Measurements from ENCODE around the gene PTRHD1. TPM values are rescaled to one million over a fixed set of nuclear protein-coding genes. Genes with fewer than 3 reads are reported as not detected.

PTRHD1 gene
- total RNA-seq, 1 donor from 2014 or later = 25.9 TPM

DNA sequence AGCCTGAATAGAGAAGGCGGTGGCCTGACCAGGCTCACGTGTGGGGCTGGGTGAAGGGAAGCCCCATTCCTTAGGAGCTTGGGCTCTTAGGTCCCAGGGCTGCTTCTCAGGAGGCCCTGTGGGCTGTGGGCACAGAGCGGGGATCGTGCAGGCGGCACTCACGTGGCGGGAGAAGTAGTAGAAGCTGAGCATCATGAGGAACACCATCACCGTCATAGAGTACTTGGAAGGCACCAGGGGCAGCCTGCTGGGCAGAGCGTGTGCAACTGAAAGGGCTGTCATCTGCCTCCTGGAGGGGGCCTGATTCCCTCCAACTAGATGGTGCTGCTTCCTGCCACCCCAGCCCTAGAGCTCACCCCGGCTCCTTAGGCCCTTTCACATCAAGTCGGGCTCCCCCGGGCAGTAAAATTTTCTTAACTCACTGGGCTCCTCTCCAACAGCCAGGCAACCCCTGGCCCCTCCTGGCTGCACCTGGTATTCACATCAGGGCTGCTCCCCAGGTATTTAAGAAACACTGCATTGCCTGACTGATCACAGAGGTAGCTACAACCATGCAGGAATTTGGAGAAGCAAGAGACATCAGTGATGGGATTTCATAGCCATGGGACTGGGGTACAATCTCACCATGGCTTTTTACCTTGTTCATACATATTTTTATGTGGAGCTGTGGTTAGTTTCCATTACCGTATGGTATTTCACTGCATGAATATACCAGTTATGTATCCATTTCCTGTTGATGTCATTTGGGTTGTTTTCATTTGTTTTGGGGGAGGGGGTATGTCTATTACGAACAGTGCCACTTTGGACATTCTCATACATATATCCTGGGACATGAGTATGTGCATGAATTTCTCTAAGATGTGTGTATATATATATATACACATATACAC is 32.9 kb upstream of the PTRHD1 start:
- intact Hi-C loops (cut with micrococcal nuclease) = loop anchor here (1.0 to 5.0 kb wide), 3 partner anchors 33 to 249 kb away; partner anchors contain the start of genes CENPO and PTRHD1
- DNase-seq (ENCODE audit: low spot score) = no peak
- H3K4me3 Mint-ChIP-seq (ENCODE audit: low read depth) = no peak overlapping the region
- peak overlapping the region; percentile 93 for H3K27ac Mint-ChIP-seq
- no peaks in the 10 kb centered on the region for H3K27me3 Mint-ChIP-seq (ENCODE audit: low read depth)
- peaks cover 63% of the 10 kb centered on the region for H3K36me3 Mint-ChIP-seq (ENCODE audit: low read depth)
- no peaks in the 10 kb centered on the region for H3K9me3 Mint-ChIP-seq
- H3K4me1 Mint-ChIP-seq (ENCODE audit: low read depth) = peaks cover 21% of the 10 kb centered on the region

DNA sequence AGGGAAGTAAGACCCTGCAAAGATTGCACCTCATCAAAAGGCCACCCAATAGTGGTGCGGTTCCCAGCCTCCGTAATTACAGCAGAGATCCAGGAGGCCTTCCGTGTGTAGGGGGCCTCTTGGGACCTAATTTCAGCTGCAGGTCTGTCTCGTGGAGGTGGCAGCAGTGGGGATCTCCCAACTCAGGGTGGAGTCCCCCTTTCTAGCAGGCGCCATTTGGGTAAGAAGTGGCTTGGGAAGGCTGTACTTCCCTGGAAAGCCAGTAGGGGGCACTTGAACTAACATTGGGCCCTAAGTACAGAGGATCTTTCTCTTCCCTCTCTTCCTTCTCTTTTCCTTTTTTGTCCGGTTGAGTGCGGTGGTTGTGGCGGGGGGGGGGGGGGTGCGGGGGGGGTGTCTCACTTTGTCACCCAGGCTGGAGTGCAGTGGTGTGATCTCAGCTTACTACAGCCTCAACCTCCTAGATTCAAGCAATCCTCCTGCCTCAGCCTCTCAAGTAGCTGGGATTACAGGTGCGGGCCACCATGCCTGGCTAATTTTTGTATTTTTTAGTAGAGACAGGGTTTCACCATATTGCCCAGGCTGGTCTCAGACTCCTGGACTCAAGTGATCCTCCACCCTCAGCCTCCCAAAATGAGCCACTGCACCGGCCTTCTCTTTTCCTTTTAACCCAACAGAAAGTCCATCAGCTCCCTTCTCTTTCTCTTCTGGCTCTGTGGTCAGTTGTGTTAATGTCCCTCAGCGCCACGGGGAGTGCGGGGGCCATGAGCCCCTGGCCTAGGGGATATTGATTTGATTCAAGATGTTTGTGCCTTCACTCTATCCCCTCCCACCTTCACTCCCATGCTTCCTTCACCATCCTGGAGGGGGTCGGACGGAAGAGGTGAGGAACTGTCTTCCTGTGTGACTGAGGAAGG is 32.0 kb upstream of the PTRHD1 start:
- Mint-ChIP-seq H3K36me3 (ENCODE audit: low read depth) (peaks cover 69% of the 10 kb centered on the region), H3K27ac (peak overlapping the region; percentile 93), H3K4me1 (ENCODE audit: low read depth) (peaks cover 21% of the 10 kb centered on the region), H3K9me3 (no peaks in the 10 kb centered on the region), H3K4me3 (ENCODE audit: low read depth) (no peak overlapping the region), H3K27me3 (ENCODE audit: low read depth) (no peaks in the 10 kb centered on the region)
- no peak for DNase-seq (ENCODE audit: low spot score)
- intact Hi-C loops (cut with micrococcal nuclease) = loop anchor here (5.0 kb wide), 2 partner anchors 213 to 248 kb away; no protein-coding TSS in a partner anchor

DNA sequence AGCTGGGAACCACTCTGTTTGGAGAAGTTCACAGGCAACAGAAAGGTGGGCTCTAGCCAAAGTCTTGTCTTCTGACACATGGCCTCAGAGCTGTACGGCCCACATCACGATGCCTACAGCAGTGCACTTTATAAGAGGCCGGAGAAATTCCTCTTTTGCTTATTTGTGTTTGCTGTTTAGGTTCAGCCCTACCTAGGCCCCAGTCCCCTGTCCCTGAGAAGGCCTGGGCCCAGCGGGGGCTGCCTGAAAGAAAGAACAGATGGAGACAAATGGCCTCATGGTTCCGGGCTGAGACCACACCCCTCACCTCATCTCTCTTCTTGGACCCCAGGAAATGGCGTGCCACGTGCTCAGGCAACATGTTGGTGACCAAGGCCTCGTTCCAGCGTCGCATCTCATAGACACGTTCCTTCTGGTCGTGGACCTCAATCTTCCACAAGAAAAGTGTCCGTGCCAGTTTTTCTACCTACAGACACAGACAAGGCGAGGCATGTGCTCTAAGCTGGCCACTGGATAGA is 30.9 kb upstream of the PTRHD1 start:
- peaks cover 21% of the 10 kb centered on the region for H3K4me1 Mint-ChIP-seq (ENCODE audit: low read depth)

DNA sequence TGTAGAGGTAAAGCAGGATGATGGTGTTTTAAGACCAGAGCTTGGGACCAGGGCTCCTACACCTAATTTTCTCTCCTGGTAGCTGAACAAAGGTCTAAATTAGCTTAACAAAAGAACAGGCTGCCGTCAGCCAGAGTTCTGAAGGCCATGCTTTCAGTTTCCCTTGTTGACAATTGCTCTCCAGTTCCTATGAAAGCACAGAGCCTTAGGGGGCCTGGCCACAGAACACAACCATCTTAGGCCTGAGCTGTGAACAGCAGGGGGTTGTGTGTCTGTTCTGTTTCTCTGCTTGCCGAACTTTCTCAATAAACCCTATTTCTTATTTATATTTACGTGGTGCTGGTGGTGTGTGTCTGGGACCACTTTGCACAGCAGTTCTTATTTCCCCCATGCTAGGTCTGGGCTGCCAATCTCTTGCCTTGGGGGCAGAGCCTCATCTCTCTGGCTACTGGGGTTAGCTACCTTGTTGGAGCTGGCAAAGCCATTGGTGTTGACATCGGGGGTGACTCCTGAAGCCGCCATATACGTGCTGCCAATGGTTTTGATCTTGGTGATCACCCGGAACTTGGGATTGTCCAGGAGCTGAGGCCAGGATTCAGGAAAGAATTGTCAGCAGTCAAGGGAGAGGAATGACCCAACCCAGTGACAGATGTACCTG is 29.0 kb upstream of the PTRHD1 start:
- intact Hi-C loops (cut with micrococcal nuclease) = no loop called here
- DNase-seq (ENCODE audit: low spot score) = no peak
- Mint-ChIP-seq H3K9me3 (no peaks in the 10 kb centered on the region), H3K36me3 (ENCODE audit: low read depth) (peaks cover 89% of the 10 kb centered on the region), H3K4me1 (ENCODE audit: low read depth) (peaks cover 23% of the 10 kb centered on the region), H3K27ac (no peak overlapping the region), H3K27me3 (ENCODE audit: low read depth) (no peaks in the 10 kb centered on the region), H3K4me3 (ENCODE audit: low read depth) (no peak overlapping the region)

More for the DNA sequence above, 30.9 kb upstream of the PTRHD1 start:
- Mint-ChIP-seq H3K9me3 (no peaks in the 10 kb centered on the region), H3K4me3 (ENCODE audit: low read depth) (no peak overlapping the region), H3K27ac (no peak overlapping the region), H3K27me3 (ENCODE audit: low read depth) (no peaks in the 10 kb centered on the region), H3K36me3 (ENCODE audit: low read depth) (peaks cover 77% of the 10 kb centered on the region)
- DNase-seq (ENCODE audit: low spot score) = no peak
- intact Hi-C loops (cut with micrococcal nuclease) = no loop called here

DNA sequence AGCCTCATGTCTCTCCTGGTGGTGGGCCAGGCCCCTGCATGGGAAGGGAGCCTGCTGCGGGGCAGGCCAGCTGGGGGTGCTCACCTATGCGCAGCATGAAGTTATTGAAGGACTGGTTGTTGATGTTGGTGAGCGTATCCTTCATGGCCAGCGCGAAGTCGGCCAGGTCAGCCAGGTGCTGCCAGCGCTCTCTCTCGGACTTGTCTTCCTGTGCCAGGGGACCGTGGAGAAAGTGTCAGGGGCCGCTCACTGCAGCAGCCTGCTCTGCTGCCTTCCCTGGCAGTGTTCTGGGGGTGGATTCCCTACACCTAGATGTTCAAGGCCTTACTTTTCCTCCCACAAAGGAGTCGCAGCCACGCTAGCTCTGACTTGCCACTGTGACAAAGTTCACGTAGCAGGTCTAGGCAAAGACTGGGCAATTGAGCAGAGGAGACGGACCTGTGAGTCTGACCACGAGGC is 28.3 kb upstream of the PTRHD1 start:
- Mint-ChIP-seq H3K9me3 (no peaks in the 10 kb centered on the region), H3K4me3 (ENCODE audit: low read depth) (no peak overlapping the region), H3K27ac (no peak overlapping the region), H3K4me1 (ENCODE audit: low read depth) (peaks cover 16% of the 10 kb centered on the region), H3K36me3 (ENCODE audit: low read depth) (peaks cover 93% of the 10 kb centered on the region), H3K27me3 (ENCODE audit: low read depth) (no peaks in the 10 kb centered on the region)
- no peak for DNase-seq (ENCODE audit: low spot score)
- intact Hi-C loops (cut with micrococcal nuclease) = no loop called here

DNA sequence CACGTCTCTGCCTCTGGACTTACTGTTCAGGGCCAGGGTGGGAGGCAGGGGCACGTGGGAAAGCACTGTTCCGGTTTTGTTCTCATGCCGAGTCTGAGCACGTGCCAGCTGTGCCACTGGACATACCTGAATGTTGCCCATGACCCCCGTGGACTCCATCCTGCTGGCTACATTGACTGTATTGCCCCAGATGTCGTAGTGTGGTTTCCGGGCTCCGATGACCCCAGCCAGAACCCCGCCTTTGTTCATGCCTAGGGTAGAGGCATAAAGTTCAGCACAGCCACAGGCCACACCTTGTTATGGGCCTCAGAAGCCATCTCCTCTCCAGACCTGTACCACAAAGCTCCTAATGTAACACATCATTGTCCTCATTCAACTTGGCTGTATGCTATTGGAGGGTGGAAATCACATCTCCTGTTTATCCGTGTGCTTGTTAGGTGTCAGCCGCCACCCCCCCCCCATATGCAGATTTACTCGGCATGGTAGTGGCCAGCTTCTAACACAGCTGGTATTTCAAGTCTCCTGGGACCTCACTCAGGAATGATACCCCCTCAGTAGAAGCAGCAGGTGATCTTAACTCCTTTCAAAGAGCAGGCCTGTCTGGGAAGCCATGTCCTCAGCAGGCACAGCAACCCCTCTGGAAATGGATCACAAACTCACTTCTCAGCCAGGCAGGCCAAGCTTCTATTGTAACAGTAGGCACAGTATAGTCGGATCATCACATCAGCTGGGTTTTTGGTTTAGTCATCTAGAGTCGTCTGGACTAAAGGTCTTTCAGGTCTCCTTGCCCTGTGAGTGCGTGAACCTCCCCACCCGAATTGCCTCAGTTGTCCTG is 27.6 kb upstream of the PTRHD1 start:
- peaks cover 9% of the 10 kb centered on the region for H3K4me1 Mint-ChIP-seq (ENCODE audit: low read depth)
- peak overlapping the region; percentile 49 for H3K27ac Mint-ChIP-seq
- DNase-seq (ENCODE audit: low spot score) = no peak
- H3K4me3 Mint-ChIP-seq (ENCODE audit: low read depth) = no peak overlapping the region
- peaks cover 93% of the 10 kb centered on the region for H3K36me3 Mint-ChIP-seq (ENCODE audit: low read depth)
- no peaks in the 10 kb centered on the region for H3K27me3 Mint-ChIP-seq (ENCODE audit: low read depth)
- intact Hi-C loops (cut with micrococcal nuclease) = no loop called here
- no peaks in the 10 kb centered on the region for H3K9me3 Mint-ChIP-seq

DNA sequence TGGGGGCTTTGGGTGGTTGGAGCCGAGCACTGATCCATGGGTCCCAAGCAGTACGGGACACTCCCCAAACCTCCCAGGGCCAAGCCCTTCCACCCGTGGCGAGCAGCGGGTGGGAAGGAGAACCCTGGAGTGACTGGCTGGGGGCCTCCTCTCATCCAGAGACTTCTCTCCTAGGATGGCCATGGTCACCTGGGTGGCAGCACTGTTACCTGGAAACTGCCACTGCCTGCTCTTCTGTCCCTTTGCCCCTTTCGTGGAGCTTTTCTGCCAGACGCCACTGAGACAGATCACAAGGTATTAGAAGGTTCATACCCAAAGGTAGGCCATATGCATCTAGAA is 27.0 kb upstream of the PTRHD1 start:
- Mint-ChIP-seq H3K4me3 (ENCODE audit: low read depth) (no peak overlapping the region), H3K9me3 (no peaks in the 10 kb centered on the region), H3K36me3 (ENCODE audit: low read depth) (peaks cover 93% of the 10 kb centered on the region), H3K27me3 (ENCODE audit: low read depth) (no peaks in the 10 kb centered on the region), H3K27ac (no peak overlapping the region), H3K4me1 (ENCODE audit: low read depth) (peaks cover 5% of the 10 kb centered on the region)
- intact Hi-C loops (cut with micrococcal nuclease) = no loop called here
- no peak for DNase-seq (ENCODE audit: low spot score)

DNA sequence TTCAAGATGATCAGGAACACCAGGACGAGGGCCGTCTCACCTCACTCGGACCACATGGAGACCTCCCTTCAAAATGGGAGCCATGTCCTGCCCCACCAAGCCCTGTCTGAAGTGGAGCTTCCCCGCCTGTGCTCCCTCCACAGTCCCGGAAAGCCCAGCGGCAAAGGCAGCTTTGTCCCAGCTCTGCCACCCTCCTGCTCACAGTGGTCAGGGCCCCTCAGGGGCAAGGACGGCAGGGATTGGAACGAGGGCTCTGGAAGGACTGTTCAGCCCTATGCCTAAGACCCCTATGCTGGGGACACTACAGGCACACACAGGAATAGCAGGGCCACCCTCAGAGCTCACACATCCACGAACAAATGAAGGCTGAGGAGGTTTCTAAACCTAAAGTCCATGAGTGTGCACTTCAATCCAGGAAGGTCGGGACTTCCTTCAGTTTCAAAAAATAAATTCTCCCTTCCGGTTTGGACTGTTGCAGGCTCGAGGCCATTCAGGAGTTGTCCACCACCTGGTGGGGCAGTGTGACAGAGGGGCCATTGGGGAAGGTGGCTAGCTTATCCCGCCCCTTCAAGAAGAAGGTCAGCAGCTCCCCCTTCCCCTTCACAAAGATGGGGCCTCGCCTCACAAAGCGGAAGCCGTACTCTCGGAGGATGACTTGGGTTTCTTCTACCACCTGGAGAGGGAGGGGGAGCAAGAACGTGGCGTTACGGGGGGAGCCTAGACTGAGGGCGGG is 26.4 kb upstream of the PTRHD1 start:
- DNase-seq (ENCODE audit: low spot score) = no peak
- no peaks in the 10 kb centered on the region for H3K9me3 Mint-ChIP-seq
- H3K36me3 Mint-ChIP-seq (ENCODE audit: low read depth) = peaks cover 92% of the 10 kb centered on the region
- intact Hi-C loops (cut with micrococcal nuclease) = no loop called here
- no peaks in the 10 kb centered on the region for H3K27me3 Mint-ChIP-seq (ENCODE audit: low read depth)
- no peak overlapping the region for H3K27ac Mint-ChIP-seq
- H3K4me3 Mint-ChIP-seq (ENCODE audit: low read depth) = no peak overlapping the region
- H3K4me1 Mint-ChIP-seq (ENCODE audit: low read depth) = peaks cover 5% of the 10 kb centered on the region

DNA sequence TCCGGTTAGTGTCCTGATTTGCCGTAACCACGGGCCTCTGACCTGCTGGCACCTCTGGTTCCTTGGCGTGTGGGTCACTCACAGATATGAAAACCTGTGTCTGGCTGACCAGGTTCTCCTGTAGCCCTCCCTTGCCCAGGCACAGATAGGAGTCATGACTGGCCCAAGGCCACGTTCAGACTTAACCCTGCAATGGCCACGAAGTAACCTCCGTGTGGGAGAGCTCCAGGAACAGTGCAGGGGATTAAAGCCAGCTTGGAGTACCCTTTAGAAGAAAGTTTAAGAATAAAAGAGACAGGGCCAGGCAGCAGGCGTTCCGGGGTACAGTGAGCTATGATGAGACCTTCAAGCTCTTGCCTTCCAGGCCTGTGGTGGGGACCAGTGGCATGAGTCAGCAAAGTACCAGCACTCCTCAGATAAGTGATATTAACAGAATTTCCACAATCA is 25.6 kb upstream of the PTRHD1 start:
- Mint-ChIP-seq H3K4me3 (ENCODE audit: low read depth) (no peak overlapping the region), H3K4me1 (ENCODE audit: low read depth) (peaks cover 5% of the 10 kb centered on the region), H3K9me3 (no peaks in the 10 kb centered on the region), H3K27ac (peak overlapping the region; percentile 38), H3K36me3 (ENCODE audit: low read depth) (peaks cover 90% of the 10 kb centered on the region), H3K27me3 (ENCODE audit: low read depth) (no peaks in the 10 kb centered on the region)
- intact Hi-C loops (cut with micrococcal nuclease) = no loop called here
- DNase-seq (ENCODE audit: low spot score) = no peak

DNA sequence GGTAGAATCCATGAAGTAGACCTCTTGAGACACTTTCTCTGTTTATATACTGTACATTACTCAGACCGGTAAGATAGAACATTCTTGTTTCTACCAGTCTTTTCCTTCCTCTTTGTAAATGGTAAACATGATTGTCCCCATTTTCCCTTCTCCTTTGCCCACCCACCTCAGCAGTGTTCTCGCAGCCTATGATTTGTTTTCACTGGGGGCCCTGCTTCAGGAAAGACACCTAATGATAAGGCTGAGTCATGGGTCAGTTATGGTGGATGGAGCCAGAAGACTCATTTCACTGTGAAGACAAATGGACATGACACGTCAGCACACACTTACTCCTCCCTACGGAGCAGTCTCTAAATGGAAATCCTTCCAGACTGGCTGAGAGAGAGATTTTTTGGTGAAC is 23.7 kb upstream of the PTRHD1 start:
- no peak overlapping the region for H3K27ac Mint-ChIP-seq
- no peaks in the 10 kb centered on the region for H3K9me3 Mint-ChIP-seq
- intact Hi-C loops (cut with micrococcal nuclease) = no loop called here
- H3K4me1 Mint-ChIP-seq (ENCODE audit: low read depth) = peaks cover 8% of the 10 kb centered on the region
- H3K27me3 Mint-ChIP-seq (ENCODE audit: low read depth) = no peaks in the 10 kb centered on the region
- H3K4me3 Mint-ChIP-seq (ENCODE audit: low read depth) = no peak overlapping the region
- peaks cover 92% of the 10 kb centered on the region for H3K36me3 Mint-ChIP-seq (ENCODE audit: low read depth)
- no peak for DNase-seq (ENCODE audit: low spot score)

DNA sequence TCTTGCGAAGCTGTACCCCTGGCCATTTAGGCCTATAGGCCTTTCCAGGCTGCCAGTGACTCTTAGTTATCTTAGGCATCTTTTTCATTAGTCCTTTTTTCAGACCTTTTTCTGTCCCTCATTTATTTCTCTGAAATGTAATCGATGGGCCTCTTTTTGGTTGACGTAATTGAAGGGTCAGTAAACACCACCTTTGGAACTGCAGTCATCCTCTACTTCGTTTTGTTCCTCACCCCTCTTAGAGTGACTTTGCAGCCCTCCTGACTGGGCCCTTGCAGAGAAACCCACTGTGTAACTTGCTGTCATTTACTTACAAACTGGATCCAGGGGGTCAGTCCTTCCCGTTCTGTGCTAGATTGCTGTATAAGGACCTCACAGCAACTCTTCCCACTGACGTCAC is 23.2 kb upstream of the PTRHD1 start:
- Mint-ChIP-seq H3K27ac (no peak overlapping the region), H3K27me3 (ENCODE audit: low read depth) (no peaks in the 10 kb centered on the region), H3K4me3 (ENCODE audit: low read depth) (no peak overlapping the region), H3K36me3 (ENCODE audit: low read depth) (peaks cover 92% of the 10 kb centered on the region), H3K4me1 (ENCODE audit: low read depth) (peaks cover 8% of the 10 kb centered on the region), H3K9me3 (no peaks in the 10 kb centered on the region)
- no peak for DNase-seq (ENCODE audit: low spot score)
- intact Hi-C loops (cut with micrococcal nuclease) = no loop called here

All from activated T-helper 2 cell treated with anti-CD3 and anti-CD28 coated beads, Interferon-gamma antibody, Interleukin-2, Interleukin-4, amounts not matched to agents 10 μg/mL and 5 μg/mL and 100 μg/mL, durations not matched to agents 14 hours and 24 hours and 36 hours (primary cell).